NCI-H2227 (cell line): ENCODE results near the gene KIAA1328.
A peak's percentile ranks its signal among the peaks of the same experiment; 100 is the strongest.

Experiments used
- DNase-seq: peaks from one replicate; lab custom pipeline; 2025; ENCODE audit not compliant: unreplicated experiment; lab: John Stamatoyannopoulos, UW

KIAA1328 gene

GRCh38 chr18:37199741-37200140 is 370.8 kb downstream of the KIAA1328 start:
- no peak for DNase-seq

DNA sequence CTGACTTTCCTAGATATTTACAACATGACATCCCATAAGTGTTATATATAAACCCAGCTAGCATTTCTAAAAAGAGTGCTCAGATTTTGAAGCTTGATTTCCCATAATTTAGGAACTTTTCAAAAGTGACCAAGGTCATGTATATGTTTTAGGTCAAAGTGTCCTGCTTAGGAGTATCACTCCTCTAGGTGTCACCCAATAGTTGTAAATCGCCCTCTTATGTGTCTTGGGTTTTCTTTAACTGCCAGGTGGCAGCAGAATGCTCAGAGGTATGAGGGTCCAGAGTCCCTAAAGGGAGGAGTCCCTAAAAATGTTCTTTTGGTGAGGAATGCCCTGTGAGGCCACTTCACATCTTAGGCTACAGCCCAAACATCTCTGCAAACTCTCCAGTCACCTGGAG is 378.4 kb downstream of the KIAA1328 start:
- no peak for DNase-seq

DNA sequence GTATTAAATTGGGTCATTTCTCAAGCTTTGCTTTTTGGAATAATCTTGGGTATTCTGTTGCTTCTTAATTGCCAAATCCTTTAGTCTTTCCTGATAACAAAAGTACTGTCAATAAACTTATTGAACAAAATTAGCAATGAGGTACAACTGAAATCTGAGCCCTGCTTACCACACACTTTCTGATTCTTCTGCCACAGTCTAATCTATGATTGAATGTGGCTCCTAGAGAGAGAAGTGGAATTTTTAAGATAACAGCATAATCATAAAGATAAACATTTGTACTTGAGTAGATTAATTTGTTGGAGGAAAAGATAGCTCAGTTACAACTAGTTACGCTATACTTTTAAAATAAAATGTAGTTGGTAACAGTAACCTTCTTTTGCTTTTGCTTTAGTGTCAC is 381.9 kb downstream of the KIAA1328 start:
- DNase-seq: no peak

GRCh38 chr18:37218022-37218590 is 389.2 kb downstream of the KIAA1328 start:
- DNase-seq: peak; percentile 11

GRCh38 chr18:37219257-37219656 is 390.3 kb downstream of the KIAA1328 start:
- no peak for DNase-seq

DNA sequence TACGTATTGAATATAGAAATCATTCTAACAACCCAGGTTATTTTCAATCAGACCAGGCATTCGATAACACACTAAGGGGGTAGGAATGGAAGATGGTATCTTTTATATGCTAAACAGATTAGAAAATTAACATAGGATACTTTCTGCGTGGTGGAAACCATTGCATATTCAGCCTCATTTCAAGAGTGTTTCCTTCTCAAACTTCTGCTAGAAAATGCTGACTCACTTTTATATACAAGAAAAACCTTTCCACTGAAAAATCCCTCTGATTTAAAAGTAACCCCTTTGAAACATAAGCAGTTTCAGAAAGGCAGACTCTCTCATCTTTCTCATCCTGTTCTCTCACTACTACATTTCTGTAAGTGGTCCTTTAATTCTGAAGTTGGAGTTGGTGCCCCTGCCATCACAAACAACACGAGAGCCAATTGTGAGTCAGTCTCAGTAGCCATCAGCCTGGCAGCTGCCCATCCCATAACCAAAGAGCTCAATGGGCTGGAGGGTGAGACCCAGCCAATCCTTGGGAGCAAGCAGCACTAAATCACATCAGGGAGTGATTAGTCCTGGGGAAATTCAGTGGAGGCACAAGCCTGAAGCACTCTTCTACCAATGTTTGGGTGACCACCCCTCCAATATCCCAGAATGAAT is 393.5 kb downstream of the KIAA1328 start:
- no peak for DNase-seq

- DNase-seq: no peak
Measured at GRCh38 chr18:37222999-37223378, 394.1 kb downstream of the KIAA1328 start.

DNA sequence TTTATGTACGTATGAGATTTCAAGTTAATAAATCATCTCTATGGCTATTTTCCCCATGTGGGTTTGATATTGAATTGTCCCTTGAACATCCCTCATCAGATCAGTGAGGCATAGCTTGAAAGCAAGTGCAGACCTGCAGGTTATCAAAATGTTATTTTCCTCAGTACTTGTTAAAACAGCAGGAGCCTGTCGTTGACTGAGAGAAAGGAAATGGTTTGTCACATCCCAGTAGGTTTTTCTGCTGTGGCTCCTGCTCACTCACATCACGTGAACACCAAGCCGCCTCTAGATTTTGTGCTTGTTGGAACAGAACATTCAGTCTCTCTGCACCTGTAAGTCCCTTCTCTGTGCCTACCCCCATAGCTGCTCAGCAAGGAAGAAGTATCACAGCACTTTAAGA is 396.4 kb downstream of the KIAA1328 start:
- DNase-seq: no peak

DNA sequence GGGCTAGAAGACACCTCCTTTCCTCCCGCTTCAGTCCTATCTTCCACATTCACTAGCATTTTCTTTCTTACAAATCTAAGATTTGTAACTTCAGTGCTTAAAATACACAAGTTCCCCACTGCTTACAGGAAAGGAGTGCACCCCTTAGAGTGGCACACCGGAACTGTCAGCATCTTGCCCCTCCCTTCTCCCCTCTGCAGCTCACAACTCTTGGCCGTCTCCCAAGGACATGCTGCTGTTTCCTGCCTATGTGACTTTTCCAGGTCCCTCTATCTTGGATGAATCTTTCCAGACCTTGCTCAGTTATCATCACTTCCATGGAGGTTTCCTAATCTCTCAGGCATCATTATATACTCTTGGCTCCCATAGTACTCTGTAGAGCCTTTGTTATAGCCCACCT is 401.8 kb downstream of the KIAA1328 start:
- no peak for DNase-seq

DNA sequence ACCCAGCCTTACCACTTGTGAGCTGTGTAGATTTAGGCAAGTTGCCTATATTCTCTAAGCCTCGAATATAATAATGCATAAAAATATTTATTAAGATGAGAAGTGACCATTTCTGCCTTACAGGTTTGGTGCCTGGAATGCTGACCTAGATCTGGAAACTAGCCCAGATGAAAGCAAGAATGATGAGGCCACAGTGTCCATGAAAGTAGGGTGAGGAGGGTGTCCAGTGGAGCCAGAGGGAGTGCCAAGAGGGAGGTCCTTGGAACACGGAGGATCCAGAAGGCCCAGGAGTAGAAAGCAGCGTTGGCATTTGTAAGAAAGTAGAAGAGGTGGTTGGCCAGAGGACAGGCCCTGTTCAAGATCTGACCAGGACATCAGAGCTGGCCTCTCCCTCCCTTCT is 402.3 kb downstream of the KIAA1328 start:
- DNase-seq: no peak

DNA sequence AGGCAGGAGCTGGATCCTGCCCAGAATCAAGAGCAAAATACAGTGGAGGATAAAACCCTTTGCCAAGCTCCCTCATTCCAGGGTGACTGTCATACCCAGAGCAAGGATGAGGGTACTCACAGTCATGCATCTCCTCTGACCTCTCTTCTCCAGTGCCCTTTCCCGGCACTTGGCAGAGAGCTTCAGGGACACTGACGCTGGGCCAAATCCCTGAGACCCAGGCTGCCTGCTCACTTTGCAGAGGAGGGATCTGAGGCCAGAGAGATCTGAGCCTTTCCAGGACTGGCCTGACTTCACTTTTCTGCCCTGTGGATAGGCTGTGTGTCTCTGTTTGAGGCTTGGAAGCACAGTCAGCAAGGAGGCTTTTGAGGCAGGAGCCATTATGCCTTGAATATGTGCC is 406.7 kb downstream of the KIAA1328 start:
- no peak for DNase-seq

DNA sequence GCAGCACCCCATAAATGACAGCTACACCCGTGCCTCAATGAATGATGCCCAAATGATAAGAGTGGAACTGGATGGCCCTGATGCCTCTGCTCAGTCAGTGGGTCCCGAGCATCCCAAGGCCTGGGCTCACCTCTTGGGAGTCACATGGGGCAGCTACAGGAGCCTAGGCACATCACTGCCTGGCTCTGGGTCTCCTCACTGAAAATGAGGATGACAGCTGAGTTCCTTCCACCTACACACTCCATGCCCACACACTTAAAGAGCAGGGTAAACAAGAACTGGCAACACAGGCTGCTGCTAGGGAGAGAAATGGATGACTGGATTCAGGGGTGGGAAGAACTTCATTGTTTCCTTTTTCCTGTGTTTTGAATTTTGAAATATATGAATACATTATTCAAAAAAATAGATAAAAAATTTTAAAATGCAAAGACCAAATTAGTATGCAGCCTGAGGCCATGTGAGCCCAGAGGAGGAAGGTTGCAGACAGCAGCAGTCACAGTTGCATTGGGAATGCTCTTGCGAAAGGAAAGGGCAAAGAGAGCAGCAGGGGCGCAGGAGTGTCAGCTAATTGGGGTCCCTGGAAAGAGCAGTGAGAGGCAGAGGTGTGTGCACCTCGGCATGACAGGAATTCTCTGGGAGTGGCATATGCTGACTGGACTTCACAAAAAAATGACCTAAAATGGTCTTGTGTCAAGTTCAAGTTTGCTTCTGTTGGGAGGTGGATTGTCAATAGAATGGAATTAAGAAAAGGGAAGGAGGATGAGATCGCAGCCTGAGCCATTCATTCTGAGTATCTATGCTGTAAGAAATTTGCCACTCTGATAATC is 409.6 kb downstream of the KIAA1328 start:
- DNase-seq: no peak

DNA sequence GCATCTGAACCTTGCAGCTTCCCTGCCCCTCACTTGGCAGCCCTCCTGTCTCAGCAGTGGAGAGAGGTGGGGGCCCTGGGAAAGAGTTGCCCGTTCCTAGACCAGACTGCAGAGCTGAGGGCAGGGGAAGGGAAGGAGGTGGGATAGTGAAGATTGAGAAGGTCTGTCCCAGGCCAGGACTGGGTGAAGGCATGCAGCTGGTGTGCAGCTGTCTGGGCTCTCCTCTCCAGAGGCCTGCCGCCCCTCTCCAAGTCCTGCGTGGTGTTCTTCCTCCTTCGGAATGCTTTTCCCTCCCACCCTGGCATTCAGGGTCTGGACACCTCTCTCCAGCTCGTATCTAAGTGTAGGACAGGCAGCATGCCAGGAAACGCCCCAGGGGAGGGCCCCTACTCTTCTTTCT is 413.2 kb downstream of the KIAA1328 start:
- DNase-seq: no peak

DNA sequence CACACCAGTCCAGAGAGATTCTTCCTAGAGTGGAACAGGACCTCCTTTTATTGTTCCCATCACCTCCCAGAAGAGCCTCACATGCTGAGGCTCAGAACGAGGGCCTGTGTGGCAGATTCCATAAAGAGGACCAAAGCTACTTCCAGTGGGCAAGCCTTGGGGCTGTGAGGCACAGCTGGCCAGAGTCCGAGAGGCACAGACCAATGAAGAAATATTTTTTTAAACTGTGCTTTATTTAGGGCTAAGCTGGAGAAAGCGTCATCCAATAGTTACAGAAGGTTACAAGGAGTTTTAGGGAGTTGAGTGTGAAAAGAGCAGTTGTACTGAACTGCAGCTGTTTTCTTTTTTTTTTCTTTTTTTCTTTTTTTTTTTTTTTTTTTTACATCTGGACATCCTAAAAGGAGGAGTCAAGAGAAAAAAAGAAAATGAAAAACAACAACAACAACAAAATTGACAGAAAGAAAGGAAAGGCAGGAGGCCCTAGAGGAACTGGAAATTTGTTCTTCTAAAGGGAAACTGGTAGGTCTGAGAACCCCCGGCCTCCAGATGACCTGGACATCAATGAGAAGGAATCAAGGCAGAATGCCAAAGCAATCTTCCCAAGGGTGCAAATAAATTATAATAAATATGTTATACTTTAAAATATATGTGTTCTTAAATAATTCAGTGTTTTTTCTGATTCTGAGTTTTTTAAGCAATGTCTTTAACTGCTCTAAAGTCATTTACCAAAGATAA is 414.1 kb downstream of the KIAA1328 start:
- DNase-seq: no peak

GRCh38 chr18:37243741-37244140 is 414.8 kb downstream of the KIAA1328 start:
- no peak for DNase-seq

DNA sequence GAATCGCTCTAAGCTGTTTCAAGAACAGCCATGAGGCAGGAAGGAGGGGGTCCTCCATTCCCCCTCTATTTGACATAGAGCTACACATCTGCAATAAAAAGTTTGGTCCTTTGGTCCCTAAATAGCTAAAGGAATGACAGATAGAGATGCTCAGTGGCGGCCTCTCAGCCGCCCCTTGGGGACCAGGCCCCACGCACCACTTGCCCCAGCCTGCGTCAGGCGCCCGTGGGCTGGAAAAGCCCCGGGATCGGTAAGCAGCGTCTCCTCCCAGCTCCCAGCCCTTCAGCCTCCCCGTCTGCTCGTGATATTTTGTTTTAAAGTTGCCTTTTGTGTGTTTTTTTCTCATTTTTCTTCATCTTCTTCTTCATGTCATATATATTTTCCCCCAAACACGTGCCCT is 415.7 kb downstream of the KIAA1328 start:
- no peak for DNase-seq

- no peak for DNase-seq
Measured at GRCh38 chr18:37246779-37247340, 417.9 kb downstream of the KIAA1328 start.

DNA sequence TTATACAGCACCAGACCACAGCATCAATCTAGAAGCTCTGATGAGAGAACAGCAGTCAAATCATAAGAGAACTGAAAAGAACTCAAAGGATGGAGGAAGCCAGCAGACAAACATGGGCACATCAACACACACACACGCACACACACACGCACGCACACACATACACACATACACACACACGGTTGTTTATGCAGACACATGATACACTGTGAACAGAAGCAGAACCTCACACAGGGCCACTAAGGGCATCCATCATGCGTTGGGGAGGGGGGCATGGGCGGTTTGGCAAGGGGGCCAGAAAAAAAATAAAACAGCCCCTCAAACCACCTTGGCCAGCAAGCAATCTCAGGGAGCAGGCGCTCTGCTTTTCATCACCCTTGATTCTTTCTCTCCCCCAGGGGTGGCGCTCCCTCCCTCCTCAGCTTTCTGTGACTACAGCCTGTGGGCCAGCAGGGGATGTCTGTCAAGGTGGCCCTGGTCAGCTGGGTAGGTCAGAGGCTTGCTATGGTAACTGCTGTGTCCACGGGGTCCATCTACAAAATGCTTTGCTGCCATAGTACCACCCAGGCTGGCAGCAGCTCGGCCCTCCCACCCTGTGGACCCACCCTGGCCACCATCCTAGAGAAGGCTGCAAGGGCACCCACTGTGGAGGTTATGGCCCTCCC is 418.7 kb downstream of the KIAA1328 start:
- DNase-seq: no peak

DNA sequence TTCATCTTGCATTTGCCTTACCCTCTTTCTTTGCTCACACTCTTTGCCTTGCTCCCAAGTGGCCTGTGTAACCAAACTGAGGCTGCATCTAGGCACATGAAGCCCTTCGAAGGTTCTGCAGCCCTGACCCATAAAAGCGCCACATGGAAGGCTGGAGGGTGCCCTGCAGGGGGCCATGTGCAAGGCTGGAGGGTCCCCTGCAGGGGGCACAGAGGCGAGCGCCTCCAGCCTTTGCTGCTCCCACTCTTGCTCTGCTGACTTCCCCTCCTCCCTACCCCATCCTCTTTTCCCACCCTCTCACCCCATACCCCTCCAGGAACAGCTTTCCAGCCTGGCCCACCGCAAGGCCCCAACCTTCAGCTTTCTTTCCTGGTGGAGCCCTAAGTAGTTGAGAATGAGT is 419.4 kb downstream of the KIAA1328 start:
- DNase-seq: no peak

DNA sequence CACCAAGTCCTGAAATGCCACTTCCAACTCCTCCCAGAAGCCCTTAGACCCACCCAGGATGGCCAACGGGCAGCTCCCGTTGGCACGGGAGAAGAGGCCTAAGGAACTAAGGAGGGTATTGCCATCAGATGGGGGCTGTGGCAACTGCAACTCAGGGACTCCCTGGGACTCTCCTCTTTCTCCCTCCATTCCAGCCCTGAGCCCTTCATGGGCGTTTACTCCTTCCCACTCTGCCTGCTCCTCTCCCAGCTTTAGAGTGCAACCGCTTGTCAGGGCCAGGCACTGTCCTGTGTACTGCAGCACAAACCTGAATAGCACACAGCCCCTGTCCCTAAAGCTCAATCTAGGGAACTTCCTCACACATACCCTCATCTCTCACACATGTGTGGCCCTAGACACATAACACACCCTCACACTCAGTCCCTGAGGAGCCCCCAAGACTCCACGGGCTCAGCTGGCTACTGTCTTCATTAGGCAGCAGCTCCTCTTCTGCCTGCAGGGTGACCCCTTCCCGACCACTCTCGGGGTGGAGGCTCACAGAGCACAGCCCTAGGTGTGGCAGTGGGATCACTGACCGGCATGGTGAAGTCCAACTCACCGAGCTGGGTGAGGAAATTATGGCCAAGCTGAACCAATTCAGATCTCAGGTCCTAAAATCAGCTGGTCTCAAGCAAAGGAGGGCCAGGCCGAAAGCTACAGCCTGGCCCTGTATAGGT is 420.4 kb downstream of the KIAA1328 start:
- DNase-seq: no peak
